T1000 (cell line): ENCODE data around the gene INPP5J.
"Not testable (repeated sequence)": the region's sequence is repeated elsewhere in the genome, so short reads cannot be mapped to it uniquely, and the experiment has no call there.

Experiments used
- DNase-seq: peaks from one replicate; lab custom pipeline; 2025; ENCODE audit warnings: mixed read lengths; lab: John Stamatoyannopoulos, UW

INPP5J gene

GRCh38 chr22:31086703-31087330 lies 35.9 kb upstream of the INPP5J start:
- DNase-seq, result no peak

- no peak for DNase-seq
Observed at GRCh38 chr22:31087744-31088215, 35.0 kb upstream of the INPP5J start.

- DNase-seq, result no peak
Observed at GRCh38 chr22:31088233-31088986, 34.4 kb upstream of the INPP5J start.

- DNase-seq, result peak; percentile 14
Observed at GRCh38 chr22:31089160-31090100, 33.3 kb upstream of the INPP5J start.

- DNase-seq, result no peak
Observed at GRCh38 chr22:31090217-31091085, 32.3 kb upstream of the INPP5J start.

GRCh38 chr22:31091106-31091975 lies 31.4 kb upstream of the INPP5J start:
- no peak for DNase-seq

- no peak for DNase-seq
Observed at GRCh38 chr22:31092161-31092560, 30.6 kb upstream of the INPP5J start.

GRCh38 chr22:31093086-31093850 lies 29.5 kb upstream of the INPP5J start:
- DNase-seq, result no peak

GRCh38 chr22:31094021-31094551 lies 28.7 kb upstream of the INPP5J start:
- DNase-seq, result no peak

- no peak for DNase-seq
Observed at GRCh38 chr22:31094741-31095140, 28.0 kb upstream of the INPP5J start.

- DNase-seq, result no peak
Observed at GRCh38 chr22:31095637-31096249, 27.0 kb upstream of the INPP5J start.

- DNase-seq, result no peak
Observed at GRCh38 chr22:31096657-31097279, 26.0 kb upstream of the INPP5J start.

- not testable (repeated sequence) for DNase-seq
Observed at GRCh38 chr22:31097539-31097938, 25.2 kb upstream of the INPP5J start.

- DNase-seq, result no peak
Observed at GRCh38 chr22:31097941-31098631, 24.7 kb upstream of the INPP5J start.

- no peak for DNase-seq
Observed at GRCh38 chr22:31098632-31099110, 24.1 kb upstream of the INPP5J start.

GRCh38 chr22:31099386-31099785 lies 23.4 kb upstream of the INPP5J start:
- no peak for DNase-seq
